HG02588 (cell line): ENCODE data around the gene ADAMTS17.

ENCODE experiments used
- ATAC-seq: cut with Tn5 transposase; IDR thresholded peaks from one replicate; pipeline ENCODE4 v1.9.1; 2021; ENCODE audit warnings: mild to moderate bottlenecking, moderate library complexity; ENCODE audit not compliant: unreplicated experiment

ADAMTS17 gene

GRCh38 chr15:100175406-100176114, 166.2 kb downstream of the ADAMTS17 start:
- ATAC-seq = no peak

- no peak for ATAC-seq
Observed at GRCh38 chr15:100174904-100175275, 166.9 kb downstream of the ADAMTS17 start.

DNA sequence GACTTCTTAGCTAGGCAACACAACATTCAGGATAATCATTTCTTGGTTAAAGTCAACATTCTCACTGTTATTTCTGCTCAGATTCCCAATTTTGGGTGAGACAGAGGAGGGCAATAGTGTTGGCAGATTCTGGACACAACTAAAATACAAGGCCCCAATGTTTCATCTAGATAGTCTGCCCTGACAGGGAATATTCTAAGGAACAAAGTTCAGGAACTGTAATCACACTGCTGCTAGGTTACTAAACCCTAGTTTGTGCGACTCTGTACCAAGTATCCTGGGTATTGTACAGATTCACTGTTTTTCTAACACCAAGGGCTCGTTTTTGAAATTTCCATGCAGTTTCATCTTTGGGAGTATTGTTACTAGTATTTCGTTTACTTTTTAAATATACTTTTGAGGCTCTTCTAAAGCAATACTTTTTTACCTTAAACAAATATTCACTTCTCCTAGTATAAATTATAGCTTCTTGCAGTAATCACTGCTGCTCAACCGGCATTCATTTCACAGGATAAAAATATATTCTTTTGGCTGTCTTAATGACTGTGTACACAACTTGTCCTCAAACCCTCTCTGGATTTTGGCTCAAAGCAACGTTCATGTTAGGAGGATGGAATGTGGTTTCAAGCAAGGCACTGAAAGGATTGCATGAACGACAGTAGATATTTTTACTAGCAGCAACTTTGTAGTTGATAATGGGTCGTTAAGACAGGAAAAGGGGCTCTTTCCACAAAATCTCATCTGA, 167.4 kb downstream of the ADAMTS17 start:
- ATAC-seq = no peak

- ATAC-seq = no peak
Observed at GRCh38 chr15:100172356-100173024, 169.3 kb downstream of the ADAMTS17 start.

GRCh38 chr15:100171411-100171810, 170.4 kb downstream of the ADAMTS17 start:
- ATAC-seq = no peak

- ATAC-seq = peak; percentile 98
Observed at GRCh38 chr15:100170291-100171210, 171.2 kb downstream of the ADAMTS17 start.

DNA sequence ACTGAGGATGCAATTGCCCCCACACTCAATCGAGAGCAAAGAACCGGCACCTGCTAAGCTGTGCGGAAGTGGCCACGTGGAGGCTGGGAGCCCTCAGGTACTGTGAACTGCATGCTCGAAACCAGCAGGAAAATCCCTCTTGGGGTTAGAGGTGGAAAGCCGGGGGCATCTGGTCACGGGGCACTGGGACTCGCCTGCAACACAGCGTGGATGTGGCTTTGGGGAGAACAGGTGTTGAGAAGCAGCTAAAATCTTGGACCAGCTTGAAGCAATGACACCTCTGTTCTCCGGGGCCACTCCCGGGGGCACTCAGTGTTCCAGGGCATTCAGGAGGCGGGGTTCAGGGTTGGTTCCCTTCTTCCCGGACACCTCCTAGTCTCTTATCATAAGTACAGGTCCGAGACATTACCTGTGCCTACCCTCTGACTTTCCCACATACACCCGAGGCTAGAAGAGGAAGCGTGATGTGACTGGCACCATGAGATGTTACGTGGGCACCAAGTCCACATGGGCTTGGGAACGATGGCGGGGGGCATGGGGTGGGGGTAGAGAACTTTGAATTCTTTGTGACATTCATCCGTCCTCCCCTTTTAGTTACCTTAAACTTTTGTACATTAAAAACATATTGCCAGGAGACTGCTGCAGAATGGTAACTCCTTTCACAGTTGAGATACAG, 172.0 kb downstream of the ADAMTS17 start:
- ATAC-seq = no peak

DNA sequence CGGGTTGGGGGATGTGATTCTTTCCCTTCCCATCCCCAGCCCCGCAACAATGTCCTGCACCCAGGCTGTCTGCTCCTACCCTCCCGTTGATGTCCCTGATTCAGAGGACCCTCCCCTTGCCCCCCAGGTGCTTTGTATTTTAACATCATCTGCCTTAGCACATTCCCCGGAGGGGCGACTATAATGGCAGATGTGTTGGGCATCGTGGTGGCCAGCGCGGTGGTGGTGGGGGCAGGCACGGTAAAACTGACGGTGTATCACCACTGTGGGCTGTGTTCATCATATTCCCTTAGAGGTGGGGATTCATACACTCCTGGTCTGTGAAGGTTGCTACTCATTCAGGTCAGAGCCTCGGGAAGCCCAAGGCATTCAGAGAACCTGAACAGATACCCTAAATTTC, 173.0 kb downstream of the ADAMTS17 start:
- no peak for ATAC-seq

DNA sequence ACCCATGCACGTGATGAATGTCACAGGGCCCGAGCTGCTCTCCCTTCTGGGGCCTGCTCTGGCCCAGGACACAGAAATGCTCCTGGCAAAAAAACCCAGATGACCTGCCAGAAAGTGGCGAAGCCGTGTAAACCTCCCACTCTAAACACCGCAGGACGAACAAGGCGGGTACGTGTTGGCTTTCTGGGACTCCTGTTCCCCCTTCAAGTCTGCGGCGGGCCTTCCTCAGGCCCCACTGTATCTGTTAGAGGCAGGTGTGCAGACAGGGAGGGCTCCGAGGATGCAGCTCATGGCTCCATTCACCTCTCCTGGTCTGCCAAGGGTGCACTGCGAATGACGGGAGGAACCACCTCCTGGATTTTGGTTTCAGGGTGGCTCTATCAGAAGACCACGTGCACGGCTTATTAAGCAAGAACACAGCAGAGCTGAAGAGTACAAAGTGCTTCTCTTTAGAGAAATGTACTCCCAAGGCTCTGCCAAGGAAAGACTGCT, 173.8 kb downstream of the ADAMTS17 start:
- no peak for ATAC-seq

DNA sequence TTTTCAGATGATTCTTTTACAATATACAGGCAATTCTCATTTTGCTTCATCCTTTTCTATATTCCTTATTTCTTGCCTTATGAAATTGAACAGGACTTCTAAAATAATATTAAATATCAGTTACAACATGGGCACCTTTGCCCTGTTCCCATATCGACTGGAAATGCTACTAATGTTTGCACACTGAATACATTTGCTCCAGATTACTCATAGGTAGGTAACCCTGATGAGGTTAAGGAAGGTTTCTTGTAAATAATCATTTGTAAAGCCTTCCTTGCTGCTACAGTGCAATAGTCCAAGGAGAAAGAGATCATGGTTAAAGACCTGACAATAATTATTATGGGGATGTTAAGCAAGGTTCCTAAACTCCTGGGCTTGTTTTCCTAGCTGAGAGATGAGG, 175.5 kb downstream of the ADAMTS17 start:
- ATAC-seq = no peak

GRCh38 chr15:100163961-100164360, 177.8 kb downstream of the ADAMTS17 start:
- no peak for ATAC-seq

- no peak for ATAC-seq
Observed at GRCh38 chr15:100160953-100161352, 180.8 kb downstream of the ADAMTS17 start.

DNA sequence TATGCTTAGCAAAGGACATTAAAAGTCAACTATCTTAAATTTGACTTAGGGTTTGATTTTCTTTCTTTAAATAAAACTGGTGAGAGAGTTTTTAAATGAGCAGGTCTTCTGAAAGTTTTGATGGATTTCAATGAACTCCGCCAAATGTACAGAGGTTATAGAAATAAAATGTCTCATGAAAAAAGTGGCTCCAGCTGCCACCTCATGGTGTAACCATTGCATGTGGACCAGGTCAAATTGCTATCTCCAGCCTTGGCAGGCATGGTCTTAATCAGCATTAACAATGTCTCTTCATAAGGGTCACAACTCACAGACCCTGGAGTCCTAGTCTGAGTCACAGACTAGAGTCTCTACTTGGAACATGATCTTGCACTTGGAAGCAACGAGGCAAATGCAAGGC, 182.3 kb downstream of the ADAMTS17 start:
- no peak for ATAC-seq

DNA sequence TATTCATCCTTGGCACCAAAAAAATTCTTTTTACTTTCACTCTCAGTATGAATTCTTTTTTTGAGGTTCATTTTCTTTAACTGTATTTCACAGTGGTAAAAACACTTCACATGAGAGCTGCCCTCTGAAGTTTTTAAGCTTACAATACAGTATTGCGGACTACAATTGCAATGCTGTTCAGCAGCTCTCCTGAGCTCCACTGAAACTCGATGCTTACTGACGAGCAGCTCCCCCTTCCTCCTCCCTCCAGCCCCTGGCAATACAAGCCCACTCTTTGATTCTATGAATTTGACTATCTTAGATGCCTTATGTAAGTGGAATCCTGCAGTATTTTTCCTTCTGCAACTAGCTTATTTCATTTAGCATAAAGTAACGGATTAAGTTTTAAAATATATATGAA, 183.4 kb downstream of the ADAMTS17 start:
- ATAC-seq = no peak

- no peak for ATAC-seq
Observed at GRCh38 chr15:100156201-100156600, 185.6 kb downstream of the ADAMTS17 start.

GRCh38 chr15:100154338-100154737, 187.4 kb downstream of the ADAMTS17 start:
- ATAC-seq = no peak

GRCh38 chr15:100152463-100152862, 189.3 kb downstream of the ADAMTS17 start:
- no peak for ATAC-seq

GRCh38 chr15:100150906-100151305, 190.9 kb downstream of the ADAMTS17 start:
- ATAC-seq = no peak

DNA sequence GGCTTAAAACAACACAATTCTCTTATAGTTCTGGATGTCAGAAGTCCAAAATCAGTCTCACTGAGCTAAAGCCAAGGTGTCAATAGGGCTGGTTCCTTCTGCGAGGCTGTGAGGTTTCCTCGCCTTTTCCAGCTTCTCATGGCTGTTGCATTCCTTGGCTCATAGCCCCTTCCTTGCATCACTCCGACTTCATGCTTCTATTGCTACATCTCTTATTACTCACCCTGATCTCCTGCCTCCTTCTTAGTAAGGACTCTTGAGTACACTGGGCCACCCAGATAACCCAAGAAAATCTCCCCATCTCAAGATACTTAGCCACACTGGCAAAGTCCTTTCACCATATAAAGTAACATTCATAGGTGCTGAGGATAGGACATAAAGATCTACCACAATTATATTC, 193.9 kb downstream of the ADAMTS17 start:
- no peak for ATAC-seq

- no peak for ATAC-seq
Observed at GRCh38 chr15:100143378-100143777, 198.4 kb downstream of the ADAMTS17 start.
